ELR (cell line): ENCODE measurements around the gene PRRG2.

Experiments
- DNase-seq: peaks from one replicate; pipeline ENCODE4 v3.0.0-alpha.2; 2015; ENCODE audit warnings: low read depth

PRRG2 gene

DNA sequence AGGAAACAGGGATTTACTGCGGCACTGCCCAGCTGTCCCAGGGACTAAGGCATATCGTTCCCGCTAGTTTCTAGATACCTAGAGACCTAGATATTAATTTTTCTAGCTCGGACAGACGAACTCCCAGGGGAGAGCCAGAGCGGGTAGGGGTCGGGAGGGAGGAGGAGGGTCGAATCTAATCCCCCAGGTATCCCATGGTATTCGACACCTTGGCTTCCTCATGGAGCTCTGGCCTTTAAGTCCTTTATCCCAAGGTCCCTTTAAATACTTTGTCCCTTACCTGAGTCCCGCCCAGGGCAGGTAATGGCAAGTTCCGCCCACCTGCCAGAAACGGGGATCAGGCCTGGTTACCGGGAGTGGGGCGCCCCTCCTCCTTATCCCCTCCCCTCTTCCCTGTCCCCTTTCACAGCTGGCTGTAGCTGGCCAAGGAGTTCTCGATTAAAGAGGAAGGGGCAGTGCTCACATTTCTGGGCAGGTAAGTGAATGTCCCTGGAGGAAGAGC, at the start of gene PRRG2:
Gene PRRG2 (plus strand): TSS at position 310 of the 502 bp plus-strand sequence. CDS start 1,904 bp downstream, outside the sequence.
- DNase-seq, result no peak

DNA sequence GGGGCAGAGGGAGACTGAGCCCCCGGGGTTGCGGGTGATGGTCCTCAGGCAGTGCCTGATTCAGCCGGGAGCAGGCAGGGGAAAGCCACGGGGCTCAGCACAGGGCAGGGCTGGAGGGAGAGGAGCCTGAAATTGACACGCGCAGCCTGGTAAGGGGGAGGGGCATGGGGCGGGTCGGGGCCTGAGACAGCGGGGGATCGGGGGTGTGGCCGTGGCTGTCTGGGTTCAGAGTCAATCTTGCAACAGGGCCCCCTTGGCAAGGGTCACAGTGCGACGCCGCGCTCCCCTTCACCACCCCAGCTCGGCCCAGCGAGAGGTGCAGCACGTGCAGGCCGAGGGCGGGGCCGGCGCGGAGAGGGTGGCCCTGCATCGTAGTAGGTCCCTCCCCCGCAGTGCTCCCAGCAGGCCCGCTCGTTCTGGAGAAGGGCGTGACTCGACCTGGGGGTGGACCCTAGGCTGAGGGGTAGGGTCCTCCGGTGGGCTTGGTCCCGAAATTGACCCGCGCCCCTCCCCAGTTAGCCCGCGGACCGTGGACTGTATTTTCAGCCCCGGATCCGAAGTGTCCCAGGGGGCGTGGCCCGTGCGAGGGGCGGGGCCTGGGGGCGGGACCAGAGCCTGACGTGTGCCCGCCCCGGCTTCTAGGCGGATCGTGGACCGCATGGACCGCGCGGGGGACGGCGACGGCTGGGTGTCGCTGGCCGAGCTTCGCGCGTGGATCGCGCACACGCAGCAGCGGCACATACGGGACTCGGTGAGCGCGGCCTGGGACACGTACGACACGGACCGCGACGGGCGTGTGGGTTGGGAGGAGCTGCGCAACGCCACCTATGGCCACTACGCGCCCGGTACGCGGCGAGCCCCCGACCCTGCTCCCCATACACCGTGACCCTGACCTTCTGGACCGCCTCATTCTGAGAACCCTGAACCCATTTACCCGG, 47.3 kb upstream of the PRRG2 start:
- peak; percentile 54 for DNase-seq

DNA sequence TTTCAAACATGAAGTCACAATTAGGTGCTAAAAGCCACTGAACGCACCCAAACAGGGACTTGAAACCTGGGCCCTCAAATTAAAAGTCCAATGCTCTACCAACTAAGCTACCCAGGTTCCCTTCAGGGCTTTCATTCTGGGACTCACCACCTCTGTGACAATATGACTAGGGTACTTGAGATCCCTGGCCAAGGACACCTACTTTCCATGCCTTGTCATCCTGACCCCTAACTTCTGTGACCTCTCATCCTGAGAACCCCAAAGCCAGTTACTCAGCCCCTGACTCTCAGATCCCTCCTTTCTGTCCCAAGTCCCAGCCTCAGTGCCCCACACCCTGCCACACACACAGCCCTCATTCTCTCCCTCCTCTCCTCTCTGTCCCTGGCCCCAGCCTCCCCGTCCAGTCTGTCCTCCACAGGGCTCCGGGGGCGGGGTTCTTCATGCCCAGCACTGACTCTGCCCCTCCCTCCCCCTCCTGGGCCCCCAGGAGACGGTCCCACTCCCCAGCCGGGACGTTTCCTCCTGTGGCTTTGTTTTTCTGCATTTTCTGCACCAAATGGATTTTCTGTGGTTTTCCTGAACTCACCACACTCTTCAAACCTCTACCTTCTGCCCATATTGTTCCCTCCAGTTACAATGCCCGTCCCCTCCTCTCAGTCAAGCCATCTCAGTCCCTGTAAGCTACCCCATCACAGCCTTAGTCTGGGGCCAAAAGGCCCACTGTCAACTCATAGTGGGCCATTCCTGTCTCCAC, 46.3 kb upstream of the PRRG2 start:
- DNase-seq, result no peak

DNA sequence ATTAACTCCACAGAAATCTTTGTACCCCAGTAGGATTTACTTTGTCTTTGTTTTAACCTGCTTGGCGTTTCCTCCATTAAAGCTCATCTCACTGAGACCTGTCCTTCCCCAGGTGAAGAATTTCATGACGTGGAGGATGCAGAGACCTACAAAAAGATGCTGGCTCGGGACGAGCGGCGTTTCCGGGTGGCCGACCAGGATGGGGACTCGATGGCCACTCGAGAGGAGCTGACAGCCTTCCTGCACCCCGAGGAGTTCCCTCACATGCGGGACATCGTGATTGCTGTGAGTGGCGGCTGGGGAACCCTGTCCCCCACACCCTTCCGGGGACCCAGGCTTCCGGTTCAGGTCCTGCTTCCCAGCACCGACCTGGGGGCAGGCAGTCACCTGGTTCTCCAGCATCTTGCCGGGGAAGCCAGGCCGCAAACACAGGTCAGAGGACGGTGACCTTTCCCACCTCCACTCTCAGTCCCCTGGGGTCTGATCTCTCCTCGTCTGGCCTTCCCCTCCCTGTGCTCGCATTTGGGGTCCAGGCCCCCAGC, 44.1 kb upstream of the PRRG2 start:
- no peak for DNase-seq

DNA sequence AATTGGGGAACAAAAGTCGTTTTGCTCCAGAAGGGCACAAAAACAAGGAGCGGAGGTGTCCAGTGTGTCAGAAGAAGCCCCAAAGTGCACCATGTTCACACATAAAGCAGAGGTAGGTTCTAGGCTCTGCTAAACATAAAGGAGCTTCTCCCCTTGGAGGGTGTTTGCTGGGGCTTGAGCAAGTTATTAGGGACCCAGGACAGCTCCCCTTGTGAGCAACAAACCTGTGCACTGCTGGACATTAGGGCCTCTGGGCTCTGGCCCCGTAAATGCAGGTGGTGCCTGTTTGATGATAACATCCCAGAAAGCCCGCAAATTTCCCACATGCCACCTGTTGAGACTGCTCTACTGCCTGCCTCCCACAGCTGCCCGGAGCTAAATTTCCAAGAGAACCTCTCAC, 42.5 kb upstream of the PRRG2 start:
- DNase-seq, result no peak

DNA sequence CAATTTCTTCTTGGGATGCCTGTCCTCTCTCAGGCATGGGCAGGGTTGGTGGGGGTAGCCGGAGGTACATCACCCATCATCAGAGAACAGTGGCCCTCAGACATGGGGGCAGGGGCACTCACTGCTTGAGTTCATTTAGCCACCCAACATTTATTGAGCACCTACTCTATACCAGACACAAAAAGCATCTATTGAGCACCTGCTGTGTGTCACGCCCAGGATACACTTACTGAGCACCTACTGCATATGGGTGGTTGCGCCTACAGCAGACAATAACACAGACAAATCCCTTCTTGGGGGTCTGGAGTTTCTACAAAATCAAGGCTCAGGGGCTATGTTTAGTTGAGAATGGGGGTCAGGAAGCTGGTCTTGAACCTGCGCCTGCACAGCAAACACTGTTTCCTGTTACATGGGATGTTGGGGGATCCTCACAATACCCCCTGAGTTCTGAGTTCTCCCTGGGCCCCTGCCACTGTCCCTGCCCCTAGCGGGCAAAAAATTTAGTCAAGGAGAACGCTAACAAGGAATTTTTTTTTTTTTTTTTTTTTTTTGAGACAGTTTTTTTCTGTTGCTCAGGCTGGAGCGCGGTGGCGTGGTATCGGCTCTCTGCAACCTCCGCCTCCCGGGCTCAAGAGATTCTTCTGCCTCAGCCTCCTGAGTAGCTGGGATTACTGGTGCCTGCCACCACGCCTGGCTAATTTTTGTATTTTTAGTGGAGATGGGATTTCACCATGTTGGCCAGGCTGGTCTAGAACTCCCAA, 41.7 kb upstream of the PRRG2 start:
- DNase-seq, result no peak

DNA sequence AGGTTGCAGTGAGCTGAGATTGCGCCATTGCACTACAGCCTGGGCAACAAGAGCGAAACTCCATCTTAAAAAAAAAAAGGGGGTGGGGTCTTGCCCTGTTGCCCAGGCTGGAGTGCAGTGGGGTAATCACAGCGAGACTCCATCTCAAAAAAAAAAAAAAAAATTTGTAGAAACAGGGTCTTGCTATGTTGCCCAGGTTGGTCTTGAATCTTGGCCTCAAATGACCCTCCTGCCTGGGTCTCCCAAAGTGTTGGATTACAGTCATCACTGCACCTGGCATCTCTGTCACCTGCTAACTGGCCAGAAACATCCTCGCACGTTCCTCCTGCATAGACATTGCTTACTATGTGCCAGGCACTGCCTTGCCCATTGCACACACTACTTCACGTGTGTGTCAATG, 39.2 kb upstream of the PRRG2 start:
- DNase-seq, result no peak

DNA sequence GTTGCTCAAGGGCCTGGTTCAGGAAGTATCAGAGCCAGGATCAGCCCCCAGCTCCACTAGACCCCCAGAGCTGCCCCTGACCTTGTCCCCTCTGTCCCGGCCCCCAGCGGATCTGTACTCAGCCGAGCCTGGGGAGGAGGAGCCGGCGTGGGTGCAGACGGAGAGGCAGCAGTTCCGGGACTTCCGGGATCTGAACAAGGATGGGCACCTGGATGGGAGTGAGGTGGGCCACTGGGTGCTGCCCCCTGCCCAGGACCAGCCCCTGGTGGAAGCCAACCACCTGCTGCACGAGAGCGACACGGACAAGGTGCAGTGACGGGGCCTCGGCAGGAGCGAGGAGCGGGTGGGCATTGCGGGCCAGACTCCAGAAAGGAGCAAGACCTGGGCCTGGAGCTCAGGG, 38.7 kb upstream of the PRRG2 start:
- DNase-seq, result no peak

DNA sequence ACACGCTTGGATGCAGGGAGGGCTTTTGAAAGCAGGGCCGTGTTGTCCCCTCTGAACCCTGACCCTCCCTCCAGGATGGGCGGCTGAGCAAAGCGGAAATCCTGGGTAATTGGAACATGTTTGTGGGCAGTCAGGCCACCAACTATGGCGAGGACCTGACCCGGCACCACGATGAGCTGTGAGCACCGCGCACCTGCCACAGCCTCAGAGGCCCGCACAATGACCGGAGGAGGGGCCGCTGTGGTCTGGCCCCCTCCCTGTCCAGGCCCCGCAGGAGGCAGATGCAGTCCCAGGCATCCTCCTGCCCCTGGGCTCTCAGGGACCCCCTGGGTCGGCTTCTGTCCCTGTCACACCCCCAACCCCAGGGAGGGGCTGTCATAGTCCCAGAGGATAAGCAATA, 38.1 kb upstream of the PRRG2 start:
- DNase-seq, result no peak

DNA sequence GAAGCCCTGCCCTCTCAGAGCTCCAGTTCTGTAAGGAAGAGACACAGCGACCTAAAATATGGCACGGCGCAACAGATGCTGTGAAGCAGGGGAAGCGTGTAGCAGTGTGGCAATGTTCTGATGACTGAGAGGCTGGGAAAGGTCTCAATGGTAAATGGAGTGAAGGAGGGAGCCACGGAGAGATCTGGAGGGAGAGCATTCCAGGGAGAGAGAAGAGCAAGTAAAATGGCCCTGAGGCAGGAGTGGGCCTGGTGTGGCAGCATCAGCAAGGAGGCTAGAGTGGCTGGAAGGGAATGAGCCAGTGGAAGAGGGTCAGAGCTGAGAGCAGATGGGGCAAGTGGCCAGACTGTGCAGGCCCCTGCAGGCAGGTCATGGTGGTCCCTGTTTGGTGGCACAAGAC, 37.0 kb upstream of the PRRG2 start:
- no peak for DNase-seq

DNA sequence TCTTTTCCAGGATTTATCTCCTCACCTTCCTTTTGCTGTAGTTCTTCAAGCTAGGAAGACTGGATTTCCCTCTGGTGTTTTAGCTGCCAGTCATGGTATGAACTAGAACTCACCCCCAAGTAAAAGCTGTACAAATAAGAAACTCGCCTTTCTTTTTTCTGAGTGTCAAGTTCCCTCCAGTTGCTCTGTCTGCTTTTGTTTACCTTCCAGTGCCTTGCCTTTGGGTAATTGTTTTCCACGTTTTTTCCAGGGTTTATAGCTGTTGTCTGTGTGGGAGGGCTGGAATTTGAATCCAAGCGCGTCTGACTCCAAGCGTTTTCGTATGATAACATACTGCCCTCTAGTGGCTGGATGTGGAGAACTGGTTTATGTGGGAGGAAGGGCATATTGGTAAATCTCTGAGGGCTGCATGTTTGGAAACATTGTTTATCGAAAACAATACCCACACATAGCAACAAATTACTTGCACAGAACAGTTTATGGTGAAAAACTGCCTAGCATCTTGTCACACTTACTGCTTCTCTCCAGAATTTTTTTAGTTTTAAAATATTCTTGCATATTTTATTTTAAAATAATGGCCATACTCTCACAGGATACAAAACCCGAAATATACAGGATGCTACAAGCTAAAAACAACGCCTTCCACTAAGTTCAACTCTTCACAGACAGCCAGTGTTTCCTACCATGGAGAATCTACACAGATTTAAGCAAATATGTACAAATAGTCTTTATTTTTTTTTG, 34.1 kb upstream of the PRRG2 start:
- DNase-seq, result peak; percentile 91

DNA sequence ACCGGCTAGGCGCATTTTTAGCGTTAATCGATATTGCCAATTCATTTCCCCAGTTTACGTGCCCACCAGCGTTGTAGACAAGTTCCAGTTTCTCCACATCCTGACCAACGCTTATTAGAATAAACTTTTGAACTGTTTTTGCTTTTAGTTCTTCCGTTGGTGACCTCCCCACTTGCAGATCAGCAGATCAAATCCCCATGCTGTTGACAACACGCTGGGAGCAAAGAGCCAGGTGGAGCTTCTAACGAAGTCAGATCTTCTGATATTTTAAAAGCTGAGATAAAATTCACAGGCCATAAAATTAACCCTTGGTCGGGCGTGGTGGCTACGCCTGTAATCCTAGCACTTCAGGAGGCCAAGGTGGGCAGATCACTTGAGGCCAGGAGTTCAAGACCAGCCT, 32.1 kb upstream of the PRRG2 start:
- no peak for DNase-seq

DNA sequence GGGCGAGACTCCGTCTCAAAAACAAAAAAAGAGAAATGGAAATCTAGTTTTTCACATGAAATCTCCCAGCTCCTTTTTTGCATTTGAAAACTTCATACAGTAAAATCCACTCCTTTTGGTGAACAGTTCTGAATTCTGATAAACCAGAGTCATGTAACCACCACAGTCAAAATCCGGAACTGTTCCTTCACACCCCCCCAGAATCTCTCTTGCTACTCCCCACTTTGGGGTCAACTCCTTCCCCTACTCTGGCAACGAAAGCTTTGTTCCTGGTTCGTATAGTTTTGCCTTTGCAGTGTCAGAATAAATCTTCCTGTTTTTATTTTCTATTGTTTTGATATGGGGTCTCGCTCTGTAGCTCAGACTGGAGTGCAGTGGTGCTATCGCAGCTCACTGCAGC, 29.6 kb upstream of the PRRG2 start:
- no peak for DNase-seq

DNA sequence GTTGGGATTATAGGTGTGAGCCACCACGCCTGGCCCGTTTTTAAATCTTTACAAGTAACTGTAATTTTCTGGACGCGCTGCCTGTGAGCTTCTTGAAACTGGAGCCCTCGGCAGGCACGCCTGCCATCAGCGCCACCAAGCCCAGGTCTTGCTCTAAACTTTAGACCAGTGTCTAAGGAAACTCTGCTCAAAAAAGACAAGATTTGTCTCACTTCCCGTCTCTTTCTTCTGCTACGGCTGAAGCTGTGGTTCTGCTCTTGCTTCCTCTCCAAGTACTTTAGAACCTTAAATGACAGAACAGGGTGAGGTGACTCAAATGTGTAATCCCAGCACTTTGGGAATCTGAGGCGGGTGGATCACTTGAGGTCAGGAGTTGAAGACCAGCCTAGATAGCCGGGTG, 28.4 kb upstream of the PRRG2 start:
- no peak for DNase-seq

DNA sequence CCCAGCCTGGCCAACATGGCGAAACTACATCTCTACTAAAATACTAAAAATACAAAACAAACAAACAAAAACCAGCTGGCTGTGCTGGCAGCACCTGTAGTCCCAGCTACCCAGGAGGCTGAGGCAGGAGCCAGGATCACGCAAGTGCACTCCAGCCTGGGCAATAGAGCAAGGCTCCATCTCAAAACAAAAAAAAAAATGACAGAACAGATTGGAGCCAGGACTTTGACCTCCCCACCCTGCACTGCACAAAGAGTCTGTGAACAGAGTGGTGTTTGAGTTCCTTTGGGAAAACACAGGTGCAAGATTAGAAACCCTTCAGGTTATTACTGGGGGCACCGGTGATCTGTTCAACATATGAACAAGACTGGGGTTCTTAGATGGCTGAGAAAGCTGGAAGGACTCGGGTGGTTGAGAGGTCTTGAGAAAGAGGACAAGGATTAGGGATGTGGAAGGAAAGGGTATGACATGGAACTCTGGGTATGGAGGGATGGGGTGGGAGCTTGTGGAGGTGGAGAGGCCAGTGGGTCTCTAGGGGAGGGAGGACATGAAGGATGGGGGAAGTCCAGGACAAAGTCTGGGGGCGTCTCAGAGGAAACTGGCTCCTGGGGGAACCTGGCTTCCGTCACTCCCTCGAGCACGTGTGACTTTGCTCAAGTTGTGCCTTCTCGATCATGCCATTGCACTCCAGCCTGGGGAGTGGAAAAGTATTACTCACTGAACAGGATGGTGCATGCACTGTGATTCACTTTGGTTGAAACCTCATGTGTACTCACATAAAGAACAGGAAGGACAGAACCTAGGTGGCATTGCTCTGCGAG, 27.5 kb upstream of the PRRG2 start:
- DNase-seq, result peak; percentile 90

DNA sequence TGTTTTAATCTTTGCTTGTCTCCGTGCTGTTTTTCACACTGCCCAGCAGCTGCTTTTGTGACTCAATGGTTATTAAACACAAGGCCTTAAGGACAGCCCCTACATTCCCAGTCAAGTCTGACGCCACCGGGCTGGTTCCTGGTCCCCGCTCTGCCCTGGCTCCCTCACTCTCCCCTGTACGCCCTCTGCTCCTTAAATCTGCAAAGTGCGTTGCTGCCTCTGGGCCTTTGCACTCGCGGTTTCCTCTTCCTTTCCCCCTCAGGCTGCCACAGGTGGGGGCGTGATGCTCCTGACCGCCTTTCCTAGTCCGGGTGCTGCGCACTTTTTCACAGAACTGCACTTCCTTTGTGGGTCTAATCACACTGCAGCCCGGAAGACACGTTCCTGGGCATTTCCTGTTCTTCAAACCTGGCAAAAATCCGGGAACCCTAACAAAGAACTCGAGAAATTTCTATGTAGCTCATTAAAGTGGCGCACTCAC, 26.4 kb upstream of the PRRG2 start:
- DNase-seq, result no peak

DNA sequence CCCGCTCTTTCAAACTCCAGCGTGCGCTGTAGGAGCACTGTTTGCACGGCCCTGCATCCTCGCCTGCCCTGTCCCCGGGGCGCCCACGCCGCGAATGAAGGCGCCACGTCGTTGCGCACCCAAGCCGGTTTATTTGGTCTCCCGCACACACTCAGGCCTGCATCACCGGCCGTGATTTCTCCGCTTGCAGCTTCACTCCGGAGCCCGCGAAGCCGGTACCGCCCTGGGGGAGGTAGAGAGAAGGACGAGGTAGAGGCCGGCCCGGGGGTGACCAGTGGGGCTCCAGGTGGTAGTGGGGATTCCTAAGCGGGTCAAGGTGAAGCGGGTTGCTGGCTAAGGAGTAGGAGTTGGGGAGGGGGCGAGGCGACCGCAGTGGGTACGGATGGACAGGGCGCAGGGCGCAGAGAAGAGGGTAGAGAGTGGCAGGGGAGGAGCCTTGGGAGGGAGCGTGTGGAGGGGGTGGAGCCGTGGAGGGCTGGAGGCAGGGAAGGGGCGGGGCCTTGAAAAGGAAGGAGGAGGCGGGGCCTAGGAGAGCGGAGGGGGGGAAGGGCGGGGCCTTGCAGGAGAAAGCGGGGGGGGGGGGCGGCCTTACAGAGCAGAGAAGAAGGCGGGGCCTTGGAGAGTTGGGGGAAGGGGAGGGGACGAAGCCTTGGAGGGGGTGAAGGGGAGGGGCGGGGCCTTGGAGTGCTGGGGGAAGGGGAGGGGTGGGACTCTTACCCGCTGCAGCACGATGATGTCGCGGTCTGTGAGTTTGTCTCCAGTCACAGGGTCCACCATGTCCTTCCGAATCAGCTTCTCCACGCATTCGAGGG, 25.3 kb upstream of the PRRG2 start:
- DNase-seq, result peak; percentile 53

DNA sequence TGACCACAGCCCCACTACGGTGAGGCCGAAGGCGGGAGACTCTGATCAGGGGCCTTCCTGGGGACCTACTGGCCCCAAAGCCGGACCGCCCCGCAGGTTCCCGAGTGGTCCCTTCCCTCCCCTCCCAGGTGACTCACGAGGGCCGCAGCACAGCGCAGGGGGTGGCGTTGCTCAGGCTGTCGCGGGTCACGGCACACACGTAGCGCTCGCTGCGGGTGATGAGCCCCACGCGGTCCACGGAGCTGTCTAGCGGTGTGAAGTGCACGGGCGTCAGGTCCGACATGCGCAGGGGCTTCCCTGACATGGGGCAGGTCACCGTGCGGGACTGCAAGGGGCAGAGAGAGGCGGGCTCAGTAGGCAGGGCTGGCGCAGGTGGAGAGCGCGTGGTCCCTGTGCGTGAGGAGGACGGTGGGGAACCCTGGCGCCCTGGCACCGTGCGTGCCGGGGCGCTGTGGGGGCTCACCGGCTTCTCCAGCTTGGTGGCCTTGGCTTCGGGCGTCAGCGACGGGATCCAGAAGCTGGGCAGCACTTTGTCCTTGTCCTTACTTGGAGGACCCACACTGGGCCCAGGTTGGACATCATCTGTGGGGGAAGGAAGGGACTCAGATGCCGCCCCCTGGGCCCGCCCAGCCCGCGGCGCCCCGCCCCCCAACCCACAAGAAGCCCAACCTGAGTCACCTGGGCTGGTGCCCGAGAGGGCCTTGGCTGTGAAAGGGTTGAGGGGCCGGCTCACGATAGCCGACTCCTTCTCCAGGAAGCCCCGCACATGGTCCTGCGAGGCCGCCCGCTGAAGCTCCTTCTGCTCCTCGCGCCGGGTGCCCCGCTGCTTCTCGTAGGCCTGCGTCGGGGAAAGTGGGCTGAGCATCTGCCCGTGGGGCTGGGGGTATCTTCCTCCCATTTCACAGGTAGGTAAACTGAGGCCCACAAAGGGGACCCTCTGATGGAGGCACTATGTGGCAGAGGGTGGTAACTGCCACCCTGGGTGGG, 24.4 kb upstream of the PRRG2 start:
- no peak for DNase-seq
